ENCODE data around the gene SMYD3. TPM values are rescaled to one million over a fixed set of nuclear protein-coding genes. Genes with fewer than 3 reads are reported as not detected.

The SMYD3 gene
- total RNA-seq, 1 experiment from 2014 or later, result 25.5 TPM

DNA sequence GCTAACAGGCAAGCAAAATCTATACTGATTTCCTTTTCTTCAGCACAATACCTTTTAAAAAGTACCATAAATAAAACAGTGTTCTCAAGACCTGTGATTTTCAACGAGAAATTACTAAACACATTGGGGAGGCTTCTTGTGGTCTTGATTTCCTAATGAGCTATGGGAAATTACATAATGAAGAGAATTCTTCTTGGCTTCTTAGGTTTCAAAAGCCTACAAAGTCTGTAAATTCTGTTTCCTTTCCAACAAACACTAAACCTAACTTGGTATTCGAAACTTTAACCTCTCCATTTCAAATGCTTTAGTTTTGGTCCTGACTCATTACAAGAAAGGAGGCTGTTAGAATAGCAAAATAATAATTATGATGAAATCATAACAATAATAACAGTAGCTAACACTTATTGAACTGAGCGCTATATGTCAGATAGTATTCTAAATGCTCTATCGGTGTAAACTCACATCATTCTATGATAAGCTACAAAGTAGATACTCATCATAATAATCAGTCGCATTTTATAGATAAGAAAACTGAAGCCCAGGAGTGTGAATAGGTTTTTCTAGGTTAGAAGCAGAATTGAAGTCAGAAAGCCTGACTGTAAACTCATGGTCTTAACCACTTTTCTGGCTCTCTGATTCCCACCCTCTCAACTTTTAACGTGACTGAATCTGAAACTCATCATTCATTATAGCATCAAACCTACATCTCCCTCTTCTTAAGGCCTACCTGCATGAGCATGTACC lies 486.7 kb downstream of the SMYD3 start:
- Histone ChIP-seq H4K8ac (replicated peaks; ENCODE audit: insufficient read length, low read depth, low read length) (no peak overlapping the region), H3K4me2 (ENCODE audit: insufficient read depth, insufficient read length, low read length) (no peak overlapping the region), H3K79me2 (ENCODE audit: insufficient read depth, low read length) (no peaks in the 10 kb centered on the region), H3K9ac (ENCODE audit: extremely low read depth, insufficient read length, low read length) (no peak overlapping the region), H2BK20ac (ENCODE audit: low read depth, low read length, poor library complexity, severe bottlenecking) (no peak overlapping the region), H3K27me3 (ENCODE audit: insufficient read depth, low read length) (no peaks in the 10 kb centered on the region), H2BK12ac (ENCODE audit: insufficient read length, low read depth, low read length) (no peak overlapping the region), H3K27ac (ENCODE audit: insufficient read length, low read depth, low read length) (no peak overlapping the region), H4K5ac (ENCODE audit: insufficient read length, low read depth, low read length) (no peak overlapping the region), H3K23me2 (ENCODE audit: insufficient read length, low read depth, low read length, poor library complexity, severe bottlenecking) (no peaks in the 10 kb centered on the region), H4K20me1 (ENCODE audit: control insufficient read depth, insufficient read depth, insufficient read length) (no peaks in the 10 kb centered on the region), H4K91ac (ENCODE audit: insufficient read length, low read depth, low read length) (no peak overlapping the region), H2AFZ (ENCODE audit: low read length) (no peak overlapping the region), H3K4ac (ENCODE audit: low read depth, low read length) (no peak overlapping the region), H3K18ac (ENCODE audit: insufficient read length, low read depth, low read length) (no peak overlapping the region), H2BK5ac (ENCODE audit: insufficient read length, low read length) (no peak overlapping the region), H3K79me1 (ENCODE audit: insufficient read depth, low read depth, low read length, poor library complexity, severe bottlenecking) (no peaks in the 10 kb centered on the region), H3K14ac (ENCODE audit: insufficient read depth, low read length) (no peak overlapping the region), H3T11ph (ENCODE audit: low read length) (no peak overlapping the region), H2AK5ac (ENCODE audit: insufficient read length, low read length) (no peak overlapping the region), H3K9me3 (ENCODE audit: control insufficient read depth, low read depth, low read length) (no peaks in the 10 kb centered on the region), H3K4me1 (ENCODE audit: insufficient read depth, low read length) (no peaks in the 10 kb centered on the region), H3K23ac (ENCODE audit: insufficient read length, low read depth, low read length) (no peak overlapping the region), H2BK120ac (ENCODE audit: low read depth, low read length, poor library complexity, severe bottlenecking) (no peak overlapping the region), H2BK15ac (ENCODE audit: low read depth, low read length) (no peak overlapping the region), H3K56ac (ENCODE audit: insufficient read length, low read depth, low read length) (no peak overlapping the region)
- no peaks in the 10 kb centered on the region; a peak in 2 of 5 replicates for H3K9me3 Mint-ChIP-seq
- H3K36me3 Mint-ChIP-seq (ENCODE audit: insufficient read depth in 1 of 3, low read depth in 3 of 3), result no peaks in the 10 kb centered on the region
- H3K27me3 Mint-ChIP-seq (ENCODE audit: low read depth), result no peaks in the 10 kb centered on the region
- no peak for DNase-seq
- H3K4me1 Mint-ChIP-seq, result no peaks in the 10 kb centered on the region
- no peak overlapping the region for H3K27ac Mint-ChIP-seq
- TF ChIP-seq CTCF (conservative IDR thresholded peaks at IDR 0.05), result no peak
- H3K4me3 Mint-ChIP-seq, result no peak overlapping the region
- no CpG with 5 or more reads among the region's 6 CpGs for WGBS (ENCODE audit: extremely low coverage, insufficient read length, low lambda C conversion rate)

Data from H9 (cell line).